Ascending aorta (tissue), 2 donors: ENCODE results near the gene SLC46A2. TPM values are rescaled to one million over a fixed set of nuclear protein-coding genes. Genes with fewer than 3 reads are reported as not detected.

Experiments used
- DNase-seq, 2 donors: peaks; one replicate each; pipeline ENCODE4 v3.0.0-alpha.2; 2019; ENCODE audit warnings: low spot score in 2 of 2
- H3K27ac ChIP-seq, 2 donors: fragments of 200-600 bp; sonication (generic); one replicate each; pipeline ENCODE4 v1.5.1; 2016 to 2017; ENCODE audit warnings: mild to moderate bottlenecking in 1 of 2
- H3K27me3 ChIP-seq: fragments of 200-600 bp; sonication (generic); one replicate; pipeline ENCODE4 v1.5.1; 2017
- H3K36me3 ChIP-seq, 2 donors: fragments of 200-600 bp; sonication (generic); one replicate each; pipeline ENCODE4 v1.5.1; 2016
- H3K4me1 ChIP-seq, 2 donors: fragments of 200-600 bp; sonication (generic); one replicate each; pipeline ENCODE4 v1.5.1; 2016 to 2017; ENCODE audit warnings: mild to moderate bottlenecking in 1 of 2
- H3K4me3 ChIP-seq, 2 donors: fragments of 200-600 bp; sonication (generic); one replicate each; pipeline ENCODE4 v1.5.1; 2016 to 2017; ENCODE audit warnings: mild to moderate bottlenecking in 1 of 2
- H3K9me3 ChIP-seq, 2 donors: fragments of 200-600 bp; sonication (generic); one replicate each; pipeline ENCODE4 v1.5.1; 2016
- intact Hi-C: fragments of 100-400 bp; cut with DNase I; formaldehyde crosslinking; loops from one replicate; pipeline ENCODE4 v1.15.1; 2023
- total RNA-seq: library from RNA; depleted of rRNA; stranded (reverse); fragments of >200 nt; gene quantifications from one replicate; pipeline ENCODE4 v1.1.0, GENCODE V29; 2016
- TF ChIP-seq, protein P1 (sequence below), 3 experiments: fragments of 200-600 bp in 2 of 3; fragments of 450-650 bp in 1 of 3; sonication (generic) in 2 of 3; IDR thresholded peaks; one replicate each; pipeline ENCODE4 v1.5.1; 2016 to 2019; ENCODE audit warnings: antibody characterized with exemption in 3 of 3, mild to moderate bottlenecking in 1 of 3, moderate library complexity in 1 of 3

The SLC46A2 gene
- total RNA-seq, 1 donor from 2014 or later: not detected

DNA sequence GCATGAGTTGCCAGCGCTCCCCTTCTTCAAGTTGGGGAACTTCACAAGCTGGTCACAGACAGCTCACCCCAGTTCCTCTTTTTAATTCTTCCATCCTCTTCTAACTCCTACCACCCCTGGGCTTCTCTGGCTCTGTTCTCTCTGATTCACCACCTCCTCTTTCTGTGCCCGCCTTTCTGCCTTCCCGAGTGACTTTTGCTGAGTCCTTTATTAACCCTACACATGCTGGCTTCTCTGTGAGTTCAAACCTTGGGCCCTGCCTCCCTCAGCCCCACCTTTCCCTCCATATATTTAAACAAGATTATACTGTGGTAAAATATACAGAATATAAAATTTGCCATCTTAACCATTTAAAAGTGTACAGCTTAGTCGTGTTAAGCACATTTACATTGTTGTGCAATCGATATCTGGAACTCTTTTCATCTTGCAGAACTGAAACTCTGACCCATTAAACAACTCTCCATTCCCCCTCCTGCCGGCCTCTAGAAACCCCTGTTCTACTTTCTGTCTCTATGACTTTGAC, 32.0 kb downstream of the SLC46A2 start:
- intact Hi-C loops: no loop called here
- Histone ChIP-seq H3K27me3 (no peaks in the 10 kb centered on the region), H3K36me3 (peaks cover 0 to 10% of the 10 kb centered on the region in 2 donors), H3K9me3 (no peaks in the 10 kb centered on the region), H3K27ac (no peak overlapping the region), H3K4me3 (no peak overlapping the region), H3K4me1 (no peaks in the 10 kb centered on the region)
- DNase-seq: no peak
- TF ChIP-seq, protein P1, sequence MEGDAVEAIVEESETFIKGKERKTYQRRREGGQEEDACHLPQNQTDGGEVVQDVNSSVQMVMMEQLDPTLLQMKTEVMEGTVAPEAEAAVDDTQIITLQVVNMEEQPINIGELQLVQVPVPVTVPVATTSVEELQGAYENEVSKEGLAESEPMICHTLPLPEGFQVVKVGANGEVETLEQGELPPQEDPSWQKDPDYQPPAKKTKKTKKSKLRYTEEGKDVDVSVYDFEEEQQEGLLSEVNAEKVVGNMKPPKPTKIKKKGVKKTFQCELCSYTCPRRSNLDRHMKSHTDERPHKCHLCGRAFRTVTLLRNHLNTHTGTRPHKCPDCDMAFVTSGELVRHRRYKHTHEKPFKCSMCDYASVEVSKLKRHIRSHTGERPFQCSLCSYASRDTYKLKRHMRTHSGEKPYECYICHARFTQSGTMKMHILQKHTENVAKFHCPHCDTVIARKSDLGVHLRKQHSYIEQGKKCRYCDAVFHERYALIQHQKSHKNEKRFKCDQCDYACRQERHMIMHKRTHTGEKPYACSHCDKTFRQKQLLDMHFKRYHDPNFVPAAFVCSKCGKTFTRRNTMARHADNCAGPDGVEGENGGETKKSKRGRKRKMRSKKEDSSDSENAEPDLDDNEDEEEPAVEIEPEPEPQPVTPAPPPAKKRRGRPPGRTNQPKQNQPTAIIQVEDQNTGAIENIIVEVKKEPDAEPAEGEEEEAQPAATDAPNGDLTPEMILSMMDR (IDR thresholded peaks at IDR 0.05): no peak

DNA sequence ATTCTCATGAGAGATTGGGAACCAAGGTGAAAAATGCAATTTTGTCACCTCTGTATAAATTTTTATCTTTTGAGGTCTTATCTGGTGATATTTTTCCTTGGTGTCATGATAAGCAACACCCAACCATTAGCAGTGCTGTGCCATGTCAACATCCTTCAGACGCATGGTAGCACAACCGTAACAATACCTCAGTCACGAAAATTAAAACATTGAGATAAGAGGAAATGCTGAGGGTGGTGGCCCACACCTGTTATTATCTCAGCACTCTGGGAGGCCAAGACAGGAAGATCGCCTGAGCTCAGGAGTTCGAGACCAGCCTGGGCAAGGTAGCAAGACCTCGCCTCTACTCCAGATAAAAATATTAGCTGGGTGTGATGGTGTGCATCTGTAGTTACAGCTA, 32.7 kb downstream of the SLC46A2 start:
- no peaks in the 10 kb centered on the region for H3K4me1 ChIP-seq
- no peaks in the 10 kb centered on the region for H3K27me3 ChIP-seq
- TF ChIP-seq, protein P1 (IDR thresholded peaks at IDR 0.05): no peak
- DNase-seq: no peak
- H3K9me3 ChIP-seq: no peaks in the 10 kb centered on the region
- intact Hi-C loops: no loop called here
- no peak overlapping the region for H3K27ac ChIP-seq
- H3K36me3 ChIP-seq: peaks cover 0 to 10% of the 10 kb centered on the region in 2 donors
- H3K4me3 ChIP-seq: no peak overlapping the region

DNA sequence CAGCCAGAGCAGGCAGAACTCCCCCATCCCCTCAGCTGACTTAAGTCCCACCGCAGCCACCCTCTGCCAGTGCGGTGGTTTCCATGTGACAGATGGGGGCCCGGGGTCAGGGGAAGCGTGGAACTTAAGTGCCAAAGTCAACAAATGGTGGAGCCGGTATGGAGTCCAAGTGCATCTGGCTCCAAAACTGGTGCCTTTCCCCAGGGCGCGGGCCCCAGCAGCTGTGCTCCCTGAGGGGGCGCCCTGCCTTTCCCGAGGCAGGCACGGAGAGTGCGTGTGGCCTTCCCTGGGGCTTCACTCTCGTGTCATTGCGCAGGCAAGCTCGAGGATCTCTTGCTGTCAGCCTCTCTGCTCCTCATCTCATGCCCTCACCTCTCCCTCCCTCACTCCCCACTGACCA, 33.8 kb downstream of the SLC46A2 start:
- no peak overlapping the region for H3K27ac ChIP-seq
- no peaks in the 10 kb centered on the region for H3K4me1 ChIP-seq
- no peak overlapping the region for H3K4me3 ChIP-seq
- intact Hi-C loops: no loop called here
- no peaks in the 10 kb centered on the region for H3K27me3 ChIP-seq
- peaks cover 0 to 12% of the 10 kb centered on the region in 2 donors for H3K36me3 ChIP-seq
- peak in 1 of 2 donors; percentile 45 for DNase-seq
- no peaks in the 10 kb centered on the region for H3K9me3 ChIP-seq
- TF ChIP-seq, protein P1 (IDR thresholded peaks at IDR 0.05): no peak

DNA sequence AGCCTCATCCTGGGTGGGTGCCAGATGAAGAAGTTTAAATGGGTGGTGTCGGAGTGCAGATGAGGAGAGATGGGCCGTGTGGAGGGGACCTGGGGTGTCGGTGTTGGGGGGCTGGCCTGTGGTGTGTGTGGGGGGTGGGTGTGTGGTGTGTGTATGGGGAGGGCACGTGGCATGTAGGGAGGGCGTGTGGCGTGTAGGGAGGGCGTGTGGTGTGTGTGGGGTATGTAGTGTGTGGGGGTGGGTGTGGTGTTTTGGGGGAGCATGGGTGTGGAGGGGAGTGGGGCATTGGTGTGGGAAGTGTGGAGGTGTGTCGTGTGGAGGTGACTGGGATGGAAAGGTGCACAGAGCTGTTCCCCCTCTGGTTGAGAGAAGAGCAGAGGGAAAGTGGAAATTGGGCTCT, 34.5 kb downstream of the SLC46A2 start:
- no peak for DNase-seq
- TF ChIP-seq, protein P1 (IDR thresholded peaks at IDR 0.05): no peak
- intact Hi-C loops: no loop called here

DNA sequence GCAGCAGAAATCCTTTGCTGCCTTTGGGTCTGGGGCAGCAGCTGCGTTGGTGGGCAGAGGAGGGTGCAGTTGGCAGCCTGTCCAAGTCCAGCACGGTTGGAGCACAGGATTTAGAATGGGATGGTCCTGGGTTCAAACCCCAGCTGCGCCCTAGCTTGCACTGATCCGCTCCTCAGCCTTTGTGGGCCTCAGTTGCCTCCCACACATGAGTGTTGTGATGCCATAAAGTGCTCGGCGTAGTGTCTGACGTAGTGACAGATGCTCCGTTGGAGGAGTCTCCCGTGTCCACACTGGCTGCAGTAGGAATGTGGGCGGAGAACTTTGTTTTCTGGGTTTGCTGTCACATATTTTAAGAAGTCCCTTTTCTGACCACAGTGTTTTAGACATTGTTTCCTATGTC, 36.0 kb downstream of the SLC46A2 start:
- Histone ChIP-seq H3K36me3 (peaks cover 0 to 19% of the 10 kb centered on the region in 2 donors), H3K4me3 (no peak overlapping the region), H3K4me1 (no peaks in the 10 kb centered on the region), H3K27me3 (no peaks in the 10 kb centered on the region), H3K9me3 (no peaks in the 10 kb centered on the region), H3K27ac (no peak overlapping the region)
- intact Hi-C loops: no loop called here
- peak in 1 of 2 donors; percentile 24 for DNase-seq
- TF ChIP-seq, protein P1 (IDR thresholded peaks at IDR 0.05): no peak

More for the DNA sequence above, 34.5 kb downstream of the SLC46A2 start:
- no peaks in the 10 kb centered on the region for H3K27me3 ChIP-seq
- no peak overlapping the region for H3K27ac ChIP-seq
- no peaks in the 10 kb centered on the region for H3K9me3 ChIP-seq
- H3K36me3 ChIP-seq: peaks cover 0 to 15% of the 10 kb centered on the region in 2 donors
- no peak overlapping the region for H3K4me3 ChIP-seq
- H3K4me1 ChIP-seq: no peaks in the 10 kb centered on the region
